Measurements from ENCODE around the gene SNRNP25.

SNRNP25 gene

GRCh38 chr16:74051-74746, 20.6 kb downstream of the SNRNP25 start:
- no peak for DNase-seq
- in situ Hi-C loops (cut with HindIII; ENCODE audit: low pct_ligation_motif_present, low pct_unique_long_range_greater_than_20kb, low sequenced_read_pairs) = no loop called here

GRCh38 chr16:74747-75334, 21.2 kb downstream of the SNRNP25 start:
- DNase-seq = no peak
- in situ Hi-C loops (cut with HindIII; ENCODE audit: low pct_ligation_motif_present, low pct_unique_long_range_greater_than_20kb, low sequenced_read_pairs) = no loop called here

GRCh38 chr16:75580-76501, 22.2 kb downstream of the SNRNP25 start:
- DNase-seq = no peak
- in situ Hi-C loops (cut with HindIII; ENCODE audit: low pct_ligation_motif_present, low pct_unique_long_range_greater_than_20kb, low sequenced_read_pairs) = no loop called here

- DNase-seq = peak; percentile 46
- in situ Hi-C loops (cut with HindIII; ENCODE audit: low pct_ligation_motif_present, low pct_unique_long_range_greater_than_20kb, low sequenced_read_pairs) = no loop called here
Measured at GRCh38 chr16:76535-77272, 23.1 kb downstream of the SNRNP25 start.

- peak; percentile 78 for DNase-seq
- in situ Hi-C loops (cut with HindIII; ENCODE audit: low pct_ligation_motif_present, low pct_unique_long_range_greater_than_20kb, low sequenced_read_pairs) = no loop called here
Measured at GRCh38 chr16:77273-77806, 23.7 kb downstream of the SNRNP25 start.

GRCh38 chr16:77807-78443, 24.3 kb downstream of the SNRNP25 start, which contains the start of gene MPG:
MPG (plus strand) TSS chr16:78225; CDS start chr16:78310, 85 bp downstream.
- in situ Hi-C loops (cut with HindIII; ENCODE audit: low pct_ligation_motif_present, low pct_unique_long_range_greater_than_20kb, low sequenced_read_pairs) = no loop called here
- DNase-seq = peak; percentile 87

- in situ Hi-C loops (cut with HindIII; ENCODE audit: low pct_ligation_motif_present, low pct_unique_long_range_greater_than_20kb, low sequenced_read_pairs) = no loop called here
- DNase-seq = peak; percentile 52
Measured at GRCh38 chr16:78444-79150, 25.0 kb downstream of the SNRNP25 start.

- in situ Hi-C loops (cut with HindIII; ENCODE audit: low pct_ligation_motif_present, low pct_unique_long_range_greater_than_20kb, low sequenced_read_pairs) = no loop called here
- DNase-seq = no peak
Measured at GRCh38 chr16:79151-80054, 25.8 kb downstream of the SNRNP25 start.

GRCh38 chr16:83060-83603, 29.5 kb downstream of the SNRNP25 start:
- in situ Hi-C loops (cut with HindIII; ENCODE audit: low pct_ligation_motif_present, low pct_unique_long_range_greater_than_20kb, low sequenced_read_pairs) = no loop called here
- DNase-seq = no peak

- DNase-seq = no peak
- in situ Hi-C loops (cut with HindIII; ENCODE audit: low pct_ligation_motif_present, low pct_unique_long_range_greater_than_20kb, low sequenced_read_pairs) = no loop called here
Measured at GRCh38 chr16:83781-84615, 30.4 kb downstream of the SNRNP25 start.

GRCh38 chr16:84718-85406, 31.2 kb downstream of the SNRNP25 start:
- in situ Hi-C loops (cut with HindIII; ENCODE audit: low pct_ligation_motif_present, low pct_unique_long_range_greater_than_20kb, low sequenced_read_pairs) = no loop called here
- DNase-seq = peak; percentile 96

GRCh38 chr16:85407-85782, 31.8 kb downstream of the SNRNP25 start:
- in situ Hi-C loops (cut with HindIII; ENCODE audit: low pct_ligation_motif_present, low pct_unique_long_range_greater_than_20kb, low sequenced_read_pairs) = no loop called here
- DNase-seq = no peak

- DNase-seq = no peak
- in situ Hi-C loops (cut with HindIII; ENCODE audit: low pct_ligation_motif_present, low pct_unique_long_range_greater_than_20kb, low sequenced_read_pairs) = no loop called here
Measured at GRCh38 chr16:85865-86264, 32.2 kb downstream of the SNRNP25 start.

GRCh38 chr16:86483-86952, 32.9 kb downstream of the SNRNP25 start:
- in situ Hi-C loops (cut with HindIII; ENCODE audit: low pct_ligation_motif_present, low pct_unique_long_range_greater_than_20kb, low sequenced_read_pairs) = no loop called here
- DNase-seq = no peak

- in situ Hi-C loops (cut with HindIII; ENCODE audit: low pct_ligation_motif_present, low pct_unique_long_range_greater_than_20kb, low sequenced_read_pairs) = no loop called here
- no peak for DNase-seq
Measured at GRCh38 chr16:88613-89012, 35.0 kb downstream of the SNRNP25 start.
